Natural killer cell treated with Interleukin-12 subunit alpha and Interleukin-12 subunit beta and Interleukin-15 and Interleukin-18, amount 100 ng/mL, for 72 hours (primary cell): ENCODE results near the gene NRXN3. TPM values are rescaled to one million over a fixed set of nuclear protein-coding genes. Genes with fewer than 3 reads are reported as not detected.

ENCODE experiments used
- ATAC-seq, 2 donors: fragments of 150-1000 bp; cut with Tn5 transposase in 1 of 2; sonication (Bioruptor Pico), chemical (Tn5 transposase) in 1 of 2; 2 replicates each; pipeline ENCODE4 v1.10.0; 2021
- DNase-seq: peaks from one replicate; pipeline ENCODE4 v3.0.0; 2022; ENCODE audit warnings: low spot score
- H3K27ac Mint-ChIP-seq, 2 donors: 1 replicate in 1 of 2; 2 replicates in 1 of 2; pipeline ENCODE4 v1.8.0; 2022; ENCODE audit warnings: mixed read lengths in 2 of 2, mild to moderate bottlenecking in 1 of 2, moderate library complexity in 1 of 2
- H3K27me3 Mint-ChIP-seq, 2 donors: 1 replicate in 1 of 2; 2 replicates in 1 of 2; pipeline ENCODE4 v1.8.0; 2022; ENCODE audit warnings: mixed read lengths in 2 of 2
- H3K36me3 Mint-ChIP-seq: one replicate; pipeline ENCODE4 v1.8.0; 2022; ENCODE audit warnings: mixed read lengths
- H3K4me1 Mint-ChIP-seq, 2 donors: 1 replicate in 1 of 2; 2 replicates in 1 of 2; pipeline ENCODE4 v1.8.0; 2022; ENCODE audit warnings: low read depth in 2 of 2, mixed read lengths in 2 of 2, mild to moderate bottlenecking in 1 of 2
- H3K4me3 Mint-ChIP-seq: one replicate; pipeline ENCODE4 v1.8.0; 2022; ENCODE audit warnings: mixed read lengths
- H3K9me3 Mint-ChIP-seq: 2 replicates; pipeline ENCODE4 v1.8.0; 2022; ENCODE audit warnings: mixed read lengths
- total RNA-seq, 2 donors: library from RNA; stranded (reverse); gene quantifications; one replicate each; pipeline ENCODE4 v1.2.3, GENCODE V29; 2022

The NRXN3 gene
- total RNA-seq, 2 donors from 2014 or later: not detected

- no peak overlapping the region for H3K27ac Mint-ChIP-seq
- DNase-seq (no peak), ATAC-seq (no peak)
- no peaks in the 10 kb centered on the region for H3K4me1 Mint-ChIP-seq
- peaks cover 12% of the 10 kb centered on the region for H3K9me3 Mint-ChIP-seq
- no peak overlapping the region for H3K4me3 Mint-ChIP-seq
- H3K27me3 Mint-ChIP-seq: no peaks in the 10 kb centered on the region
- no peaks in the 10 kb centered on the region for H3K36me3 Mint-ChIP-seq
These were observed 1163.0 kb downstream of the NRXN3 start for GRCh38 chr14:79333198-79333546.

GRCh38 chr14:79334272-79334671, 1164.1 kb downstream of the NRXN3 start:
- H3K9me3 Mint-ChIP-seq: peaks cover 12% of the 10 kb centered on the region
- H3K27ac Mint-ChIP-seq: no peak overlapping the region
- no peak overlapping the region for H3K4me3 Mint-ChIP-seq
- no peaks in the 10 kb centered on the region for H3K36me3 Mint-ChIP-seq
- ATAC-seq (no peak), DNase-seq (no peak)
- no peaks in the 10 kb centered on the region for H3K27me3 Mint-ChIP-seq
- H3K4me1 Mint-ChIP-seq: no peaks in the 10 kb centered on the region

- Mint-ChIP-seq H3K27ac (no peak overlapping the region), H3K4me1 (no peaks in the 10 kb centered on the region)
These were observed 1167.6 kb downstream of the NRXN3 start for GRCh38 chr14:79337761-79338160.

GRCh38 chr14:79342942-79343341, 1172.8 kb downstream of the NRXN3 start:
- ATAC-seq (no peak), DNase-seq (no peak)
- Mint-ChIP-seq H3K36me3 (no peaks in the 10 kb centered on the region), H3K9me3 (peaks cover 8% of the 10 kb centered on the region), H3K27me3 (no peaks in the 10 kb centered on the region), H3K4me1 (no peaks in the 10 kb centered on the region), H3K27ac (no peak overlapping the region), H3K4me3 (no peak overlapping the region)

More at GRCh38 chr14:79337761-79338160, 1167.6 kb downstream of the NRXN3 start:
- ATAC-seq (no peak), DNase-seq (no peak)
- H3K36me3 Mint-ChIP-seq: no peaks in the 10 kb centered on the region
- no peaks in the 10 kb centered on the region for H3K27me3 Mint-ChIP-seq
- H3K9me3 Mint-ChIP-seq: peaks cover 12% of the 10 kb centered on the region
- H3K4me3 Mint-ChIP-seq: no peak overlapping the region

GRCh38 chr14:79351011-79351410, 1180.8 kb downstream of the NRXN3 start:
- Mint-ChIP-seq H3K4me3 (no peak overlapping the region), H3K36me3 (no peaks in the 10 kb centered on the region), H3K27ac (no peak overlapping the region), H3K9me3 (peaks cover 8% of the 10 kb centered on the region), H3K27me3 (no peaks in the 10 kb centered on the region), H3K4me1 (no peaks in the 10 kb centered on the region)
- DNase-seq (no peak), ATAC-seq (no peak)

GRCh38 chr14:79352076-79352630, 1182.0 kb downstream of the NRXN3 start:
- no peak overlapping the region for H3K4me3 Mint-ChIP-seq
- H3K9me3 Mint-ChIP-seq: peaks cover 7% of the 10 kb centered on the region
- H3K4me1 Mint-ChIP-seq: no peaks in the 10 kb centered on the region
- no peaks in the 10 kb centered on the region for H3K27me3 Mint-ChIP-seq
- no peak for ATAC-seq
- H3K36me3 Mint-ChIP-seq: no peaks in the 10 kb centered on the region
- DNase-seq: no peak
- H3K27ac Mint-ChIP-seq: no peak overlapping the region

- DNase-seq (no peak), ATAC-seq (no peak)
- H3K4me1 Mint-ChIP-seq: no peaks in the 10 kb centered on the region
- no peak overlapping the region for H3K27ac Mint-ChIP-seq
- no peak overlapping the region for H3K4me3 Mint-ChIP-seq
- peaks cover 4% of the 10 kb centered on the region for H3K9me3 Mint-ChIP-seq
- H3K36me3 Mint-ChIP-seq: no peaks in the 10 kb centered on the region
- no peaks in the 10 kb centered on the region for H3K27me3 Mint-ChIP-seq
These were observed 1184.2 kb downstream of the NRXN3 start for GRCh38 chr14:79354336-79354735.

GRCh38 chr14:79356040-79356439, 1185.9 kb downstream of the NRXN3 start:
- ATAC-seq: no peak
- Mint-ChIP-seq H3K27me3 (no peaks in the 10 kb centered on the region), H3K4me1 (no peaks in the 10 kb centered on the region)

GRCh38 chr14:79357307-79357706, 1187.1 kb downstream of the NRXN3 start:
- Mint-ChIP-seq H3K9me3 (peaks cover 4% of the 10 kb centered on the region), H3K4me3 (no peak overlapping the region), H3K27ac (no peak overlapping the region), H3K27me3 (no peaks in the 10 kb centered on the region), H3K4me1 (no peaks in the 10 kb centered on the region), H3K36me3 (no peaks in the 10 kb centered on the region)
- DNase-seq (no peak), ATAC-seq (no peak)

More at GRCh38 chr14:79356040-79356439, 1185.9 kb downstream of the NRXN3 start:
- no peak overlapping the region for H3K4me3 Mint-ChIP-seq
- no peak overlapping the region for H3K27ac Mint-ChIP-seq
- no peak for DNase-seq
- H3K36me3 Mint-ChIP-seq: no peaks in the 10 kb centered on the region
- peaks cover 4% of the 10 kb centered on the region for H3K9me3 Mint-ChIP-seq

- Mint-ChIP-seq H3K27ac (no peak overlapping the region), H3K27me3 (no peaks in the 10 kb centered on the region), H3K9me3 (no peaks in the 10 kb centered on the region), H3K4me1 (no peaks in the 10 kb centered on the region), H3K36me3 (no peaks in the 10 kb centered on the region), H3K4me3 (no peak overlapping the region)
- ATAC-seq (no peak), DNase-seq (no peak)
These were observed 1193.1 kb downstream of the NRXN3 start for GRCh38 chr14:79363291-79363690.

- Mint-ChIP-seq H3K4me3 (no peak overlapping the region), H3K27ac (no peak overlapping the region), H3K4me1 (no peaks in the 10 kb centered on the region), H3K9me3 (peaks cover 9% of the 10 kb centered on the region), H3K27me3 (no peaks in the 10 kb centered on the region), H3K36me3 (no peaks in the 10 kb centered on the region)
- DNase-seq (no peak), ATAC-seq (no peak)
These were observed 1199.5 kb downstream of the NRXN3 start for GRCh38 chr14:79369359-79370332.

- Mint-ChIP-seq H3K36me3 (no peaks in the 10 kb centered on the region), H3K27ac (no peak overlapping the region), H3K4me1 (no peaks in the 10 kb centered on the region), H3K27me3 (no peaks in the 10 kb centered on the region), H3K4me3 (no peak overlapping the region), H3K9me3 (peaks cover 11% of the 10 kb centered on the region)
- no peak for ATAC-seq
- DNase-seq: no peak
These were observed 1200.8 kb downstream of the NRXN3 start for GRCh38 chr14:79370969-79371368.

- Mint-ChIP-seq H3K4me3 (no peak overlapping the region), H3K4me1 (no peaks in the 10 kb centered on the region), H3K27ac (no peak overlapping the region), H3K36me3 (no peaks in the 10 kb centered on the region), H3K9me3 (peaks cover 13% of the 10 kb centered on the region), H3K27me3 (no peaks in the 10 kb centered on the region)
- ATAC-seq (no peak), DNase-seq (no peak)
These were observed 1203.3 kb downstream of the NRXN3 start for GRCh38 chr14:79373451-79373850.

GRCh38 chr14:79375356-79375755, 1205.2 kb downstream of the NRXN3 start:
- Mint-ChIP-seq H3K27ac (no peak overlapping the region), H3K4me3 (no peak overlapping the region), H3K27me3 (no peaks in the 10 kb centered on the region), H3K36me3 (no peaks in the 10 kb centered on the region), H3K4me1 (no peaks in the 10 kb centered on the region), H3K9me3 (peaks cover 8% of the 10 kb centered on the region)
- ATAC-seq (no peak), DNase-seq (no peak)
